GM12878 (cell line): ENCODE results near the gene SRGAP1.

Experiments
- CBX3 ChIP-seq: fragments of 200-600 bp; sonication (generic); IDR thresholded peaks from 2 replicates; pipeline ENCODE4 v1.6.1; 2016; ENCODE audit warnings: low read depth, borderline replicate concordance
- CEBPB ChIP-seq, 2 experiments: fragments of 150-350 bp in 1 of 2; IDR thresholded peaks; 2 replicates each; pipeline ENCODE4 v1.6.1; 2012 to 2014; ENCODE audit warnings: low read depth in 2 of 2, low read length in 2 of 2, borderline replicate concordance in 1 of 2, inconsistent platforms in 1 of 2
- EP300 ChIP-seq, 2 experiments: fragments of 150-350 bp in 1 of 2; IDR thresholded peaks; 2 replicates each; pipeline ENCODE4 v1.6.1; 2011 to 2012; ENCODE audit warnings: low read depth in 2 of 2, low read length in 2 of 2, borderline replicate concordance in 1 of 2, improper control_type of control experiment in 1 of 2, inconsistent platforms in 1 of 2; ENCODE audit not compliant: control insufficient read depth in 1 of 2
- FOXK2 ChIP-seq: fragments of 450-650 bp; IDR thresholded peaks from 2 replicates; pipeline ENCODE4 v1.6.1; 2017; ENCODE audit warnings: mild to moderate bottlenecking, moderate library complexity
- JUNB ChIP-seq: IDR thresholded peaks from 2 replicates; pipeline ENCODE4 v1.6.1; 2016; ENCODE audit warnings: antibody characterized with exemption, mild to moderate bottlenecking
- RAD21 ChIP-seq: IDR thresholded peaks from 2 replicates; pipeline ENCODE4 v1.6.1; 2011; ENCODE audit warnings: mild to moderate bottlenecking, low read depth, low read length, moderate library complexity; ENCODE audit not compliant: insufficient read depth
- ZNF274 ChIP-seq: IDR thresholded peaks from one replicate; pipeline ENCODE4 v1.8.0; 2011; ENCODE audit not compliant: insufficient read length, insufficient read depth
- TF ChIP-seq, protein P1 (sequence below), 3 experiments: IDR thresholded peaks in 2 of 3; conservative IDR thresholded peaks in 1 of 3; 2 replicates each; pipeline ENCODE4 v1.5.1; 2011; ENCODE audit warnings: low read depth in 3 of 3, low read length in 3 of 3, mild to moderate bottlenecking in 3 of 3, control low read depth in 2 of 3, moderate library complexity in 2 of 3, inconsistent platforms in 1 of 3, mixed read lengths in 1 of 3; ENCODE audit not compliant: control insufficient read depth in 2 of 3, insufficient read depth in 1 of 3; ENCODE audit errors: extremely low read depth in 1 of 3
- TF ChIP-seq, protein P2 (sequence below): IDR thresholded peaks from 2 replicates; pipeline ENCODE4 v1.6.1; 2011; ENCODE audit warnings: low read depth, low read length, improper control_type of control experiment, borderline replicate concordance
- TF ChIP-seq, protein P3 (sequence below): IDR thresholded peaks from 2 replicates; pipeline ENCODE4 v1.6.1; 2012; ENCODE audit warnings: low read length, inconsistent platforms

DNA sequence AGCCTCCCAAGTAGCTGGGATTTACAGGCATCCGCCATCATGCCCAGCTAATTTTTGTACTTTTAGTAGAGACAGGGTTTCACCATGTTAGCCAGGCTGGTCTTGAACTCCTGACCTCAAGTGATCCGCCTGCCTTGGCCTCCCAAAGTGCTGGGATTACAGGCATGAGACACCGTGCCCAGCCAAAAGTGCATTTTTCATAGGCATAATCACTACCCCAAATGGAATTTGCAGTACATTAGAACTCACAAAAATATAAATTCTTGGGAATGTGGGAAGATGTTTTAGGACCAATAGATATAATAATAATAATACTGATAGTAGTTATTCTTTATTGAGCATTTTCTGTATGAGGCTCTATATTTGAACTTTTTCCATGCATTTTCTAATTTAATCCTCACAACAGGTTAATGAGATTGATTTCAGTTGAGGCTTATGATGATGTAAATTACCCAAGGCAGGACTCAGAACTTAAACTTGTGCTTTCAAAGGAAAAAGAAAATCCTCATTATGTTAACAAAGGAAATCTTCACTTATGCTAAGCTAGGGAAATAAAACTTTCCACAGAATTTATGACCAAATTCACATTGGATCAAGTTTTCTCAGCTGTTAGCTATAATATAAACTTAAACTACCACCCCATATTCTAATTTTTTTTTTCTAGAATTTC lies 121.6 kb downstream of the SRGAP1 start:
- TF ChIP-seq CBX3 (no peak), RAD21 (no peak), FOXK2 (no peak), JUNB (no peak), CEBPB (IDR thresholded peaks at IDR 0.05; ENCODE audit: borderline replicate concordance in 1 of 2, low read depth in 2 of 2, low read length in 2 of 2) (no peak), EP300 (IDR thresholded peaks at IDR 0.05; ENCODE audit: borderline replicate concordance in 1 of 2, control insufficient read depth in 1 of 2, low read depth in 2 of 2, low read length in 2 of 2) (no peak), ZNF274 (no peak)
- TF ChIP-seq, protein P1, sequence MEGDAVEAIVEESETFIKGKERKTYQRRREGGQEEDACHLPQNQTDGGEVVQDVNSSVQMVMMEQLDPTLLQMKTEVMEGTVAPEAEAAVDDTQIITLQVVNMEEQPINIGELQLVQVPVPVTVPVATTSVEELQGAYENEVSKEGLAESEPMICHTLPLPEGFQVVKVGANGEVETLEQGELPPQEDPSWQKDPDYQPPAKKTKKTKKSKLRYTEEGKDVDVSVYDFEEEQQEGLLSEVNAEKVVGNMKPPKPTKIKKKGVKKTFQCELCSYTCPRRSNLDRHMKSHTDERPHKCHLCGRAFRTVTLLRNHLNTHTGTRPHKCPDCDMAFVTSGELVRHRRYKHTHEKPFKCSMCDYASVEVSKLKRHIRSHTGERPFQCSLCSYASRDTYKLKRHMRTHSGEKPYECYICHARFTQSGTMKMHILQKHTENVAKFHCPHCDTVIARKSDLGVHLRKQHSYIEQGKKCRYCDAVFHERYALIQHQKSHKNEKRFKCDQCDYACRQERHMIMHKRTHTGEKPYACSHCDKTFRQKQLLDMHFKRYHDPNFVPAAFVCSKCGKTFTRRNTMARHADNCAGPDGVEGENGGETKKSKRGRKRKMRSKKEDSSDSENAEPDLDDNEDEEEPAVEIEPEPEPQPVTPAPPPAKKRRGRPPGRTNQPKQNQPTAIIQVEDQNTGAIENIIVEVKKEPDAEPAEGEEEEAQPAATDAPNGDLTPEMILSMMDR (IDR thresholded peaks at IDR 0.05 in 2 of 3, conservative IDR thresholded peaks at IDR 0.05 in 1 of 3; ENCODE audit: control insufficient read depth in 2 of 3, extremely low read depth in 1 of 3, insufficient read depth in 1 of 3, low read depth in 3 of 3, low read length in 3 of 3), result no peak
- TF ChIP-seq, protein P2, sequence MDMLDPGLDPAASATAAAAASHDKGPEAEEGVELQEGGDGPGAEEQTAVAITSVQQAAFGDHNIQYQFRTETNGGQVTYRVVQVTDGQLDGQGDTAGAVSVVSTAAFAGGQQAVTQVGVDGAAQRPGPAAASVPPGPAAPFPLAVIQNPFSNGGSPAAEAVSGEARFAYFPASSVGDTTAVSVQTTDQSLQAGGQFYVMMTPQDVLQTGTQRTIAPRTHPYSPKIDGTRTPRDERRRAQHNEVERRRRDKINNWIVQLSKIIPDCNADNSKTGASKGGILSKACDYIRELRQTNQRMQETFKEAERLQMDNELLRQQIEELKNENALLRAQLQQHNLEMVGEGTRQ, result no peak
- TF ChIP-seq, protein P3, sequence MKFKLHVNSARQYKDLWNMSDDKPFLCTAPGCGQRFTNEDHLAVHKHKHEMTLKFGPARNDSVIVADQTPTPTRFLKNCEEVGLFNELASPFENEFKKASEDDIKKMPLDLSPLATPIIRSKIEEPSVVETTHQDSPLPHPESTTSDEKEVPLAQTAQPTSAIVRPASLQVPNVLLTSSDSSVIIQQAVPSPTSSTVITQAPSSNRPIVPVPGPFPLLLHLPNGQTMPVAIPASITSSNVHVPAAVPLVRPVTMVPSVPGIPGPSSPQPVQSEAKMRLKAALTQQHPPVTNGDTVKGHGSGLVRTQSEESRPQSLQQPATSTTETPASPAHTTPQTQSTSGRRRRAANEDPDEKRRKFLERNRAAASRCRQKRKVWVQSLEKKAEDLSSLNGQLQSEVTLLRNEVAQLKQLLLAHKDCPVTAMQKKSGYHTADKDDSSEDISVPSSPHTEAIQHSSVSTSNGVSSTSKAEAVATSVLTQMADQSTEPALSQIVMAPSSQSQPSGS, result no peak
